Measurements from ENCODE around the gene HIRIP3. TPM values are rescaled to one million over a fixed set of nuclear protein-coding genes. Genes with fewer than 3 reads are reported as not detected.

Gene HIRIP3
- total and polyA plus RNA-seq, 2 of the 13 experiments (the other 11 are each of a cell fraction or from before 2014, with no cell fraction given), result 12.6 to 17.2 TPM

DNA sequence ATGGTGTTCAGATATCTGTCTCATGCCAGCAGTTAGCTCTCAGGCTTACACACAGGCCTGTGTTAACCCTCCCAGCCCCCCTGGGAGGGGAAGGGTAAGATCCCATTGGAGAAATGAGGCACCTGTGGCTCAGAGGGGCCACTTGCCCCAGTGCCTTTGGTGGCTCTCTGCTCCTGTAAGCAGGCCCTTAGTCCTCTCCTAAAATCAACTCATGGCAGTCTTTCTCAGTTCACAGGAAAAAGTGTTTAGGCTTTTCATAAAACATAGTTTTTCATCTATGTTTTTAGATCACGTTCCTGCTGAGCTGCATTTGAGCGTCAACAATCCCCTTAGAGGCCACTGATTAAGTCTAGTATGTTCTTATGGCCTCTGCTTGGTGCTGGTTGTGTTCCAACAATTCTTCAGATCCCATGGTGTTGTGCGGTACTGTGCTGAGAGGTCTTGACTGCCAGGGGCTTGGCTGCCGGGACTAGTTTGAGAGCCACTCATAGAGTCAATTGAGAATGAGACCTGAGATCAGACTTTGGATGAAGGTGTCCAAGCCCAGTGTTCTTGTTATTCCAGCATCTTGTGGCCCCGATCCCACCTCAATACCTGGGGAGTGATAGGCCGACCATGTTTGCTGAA, 11.2 kb downstream of the HIRIP3 start (continued):
- TF ChIP-seq ZNF550 (CRISPR knock-in tag; IDR thresholded peaks at IDR 0.05; ENCODE audit: borderline replicate concordance) (no peak), ZNF788 (CRISPR knock-in tag; IDR thresholded peaks at IDR 0.05; ENCODE audit: borderline replicate concordance) (no peak)

GRCh38 chr16:29983420-29984136, 11.8 kb downstream of the HIRIP3 start:
- TF ChIP-seq GATAD2A (CRISPR knock-in tag; IDR thresholded peaks at IDR 0.05), result no peak
- no peak for TF ChIP-seq ZNF792 (CRISPR knock-in tag; IDR thresholded peaks at IDR 0.05)
- no peak for TF ChIP-seq ZBTB2 (CRISPR knock-in tag; IDR thresholded peaks at IDR 0.05; ENCODE audit: low read depth)
- TF ChIP-seq JUNB (CRISPR knock-in tag; IDR thresholded peaks at IDR 0.05; ENCODE audit: borderline replicate concordance), result no peak
- no peak for TF ChIP-seq ZNF510 (CRISPR knock-in tag; IDR thresholded peaks at IDR 0.05; ENCODE audit: low read depth)
- TF ChIP-seq FOXM1 (CRISPR knock-in tag; IDR thresholded peaks at IDR 0.05), result no peak
- no peak for TF ChIP-seq ZNF230 (CRISPR knock-in tag; IDR thresholded peaks at IDR 0.05)
- H3K9ac ChIP-seq (ENCODE audit: insufficient read depth, low read depth, low read length), result no peak overlapping the region
- no peak for FAIRE-seq
- no peaks in the 10 kb centered on the region for H3K27me3 ChIP-seq (ENCODE audit: control insufficient read depth in 1 of 2, insufficient read depth in 2 of 2, low read length in 2 of 2)
- H3K27ac ChIP-seq (ENCODE audit: extremely low read length, insufficient read depth, low read length), result no peak overlapping the region
- peaks cover 71 to 100% of the 10 kb centered on the region in 2 experiments for H3K36me3 ChIP-seq (replicated peaks in 1 of 2; ENCODE audit: control insufficient read depth in 1 of 2, insufficient read depth in 2 of 2, low read length in 2 of 2)
- H3K4me1 ChIP-seq (ENCODE audit: insufficient read depth, low read length), result no peaks in the 10 kb centered on the region
- intact Hi-C loops (cut with micrococcal nuclease; ENCODE audit: unreplicated experiment), result no loop called here
- DNase-seq (ENCODE audit: low spot score), result no peak
- no peak overlapping the region for H3K4me3 ChIP-seq (replicated peaks in 1 of 3; ENCODE audit: insufficient read depth in 1 of 3, low read depth in 2 of 3, low read length in 3 of 3)
- H3K4me2 ChIP-seq (ENCODE audit: low read depth, low read length), result no peak overlapping the region
- no peaks in the 10 kb centered on the region for H3K9me3 ChIP-seq (ENCODE audit: low read length)
- ChIA-PET CTCF (ENCODE audit: low intra/inter-chr PET ratio, low total read pairs) (no interaction called here), POLR2A (no interaction called here)
- WGBS (ENCODE audit: low lambda C conversion rate), result 93% methylated on average over 11 of the region's 12 CpGs
- no peaks in the 10 kb centered on the region for H3K79me2 ChIP-seq (ENCODE audit: insufficient read depth, low read length)
- no TSS peak for BruUV-seq (replicated peaks)
- in situ Hi-C loops (cut with HindIII; ENCODE audit: extremely low pct_ligation_motif_present, low pct_unique_long_range_greater_than_20kb), result no loop called here
- no peaks in the 10 kb centered on the region for H4K20me1 ChIP-seq (ENCODE audit: insufficient read depth, low read length)
- no peak for ATAC-seq
- no peak overlapping the region for H2AFZ ChIP-seq (ENCODE audit: low read length)

Data from HepG2 (cell line).